Myocyte (in vitro differentiated cells): Measurements from ENCODE around the gene TMEM132E. TPM values are rescaled to one million over a fixed set of nuclear protein-coding genes. Genes with fewer than 3 reads are reported as not detected.

Experiments used
- DNase-seq: peaks from one replicate; pipeline ENCODE4 v3.0.0-alpha.2; 2012; ENCODE audit warnings: low read depth
- total RNA-seq: library from RNA; depleted of rRNA; stranded (reverse); fragments of >200 nt; gene quantifications from 2 replicates; pipeline ENCODE4 v1.2.3, GENCODE V29; 2014

The TMEM132E gene
- total RNA-seq, 1 donor from 2014 or later: not detected

DNA sequence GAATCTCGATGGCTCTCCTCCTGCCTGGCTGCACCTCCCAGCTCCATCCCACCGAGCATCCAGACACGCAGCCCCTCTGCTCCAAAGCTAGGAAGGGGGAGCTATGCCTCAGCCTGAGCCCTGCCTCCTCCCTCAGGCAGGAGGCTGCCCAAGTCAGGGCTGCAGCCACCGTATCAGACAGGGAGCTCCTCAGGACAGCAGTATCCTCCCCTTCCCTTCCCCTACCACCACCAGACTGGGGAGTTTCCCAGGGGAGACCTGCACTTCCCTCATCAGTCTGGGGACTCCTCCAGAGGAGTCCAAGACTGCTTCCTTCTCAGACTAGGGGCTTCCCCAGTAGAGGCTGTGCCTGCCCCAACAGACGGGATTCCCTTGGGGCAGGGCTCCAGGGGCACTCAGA lies 17.5 kb downstream of the TMEM132E start:
- no peak for DNase-seq

DNA sequence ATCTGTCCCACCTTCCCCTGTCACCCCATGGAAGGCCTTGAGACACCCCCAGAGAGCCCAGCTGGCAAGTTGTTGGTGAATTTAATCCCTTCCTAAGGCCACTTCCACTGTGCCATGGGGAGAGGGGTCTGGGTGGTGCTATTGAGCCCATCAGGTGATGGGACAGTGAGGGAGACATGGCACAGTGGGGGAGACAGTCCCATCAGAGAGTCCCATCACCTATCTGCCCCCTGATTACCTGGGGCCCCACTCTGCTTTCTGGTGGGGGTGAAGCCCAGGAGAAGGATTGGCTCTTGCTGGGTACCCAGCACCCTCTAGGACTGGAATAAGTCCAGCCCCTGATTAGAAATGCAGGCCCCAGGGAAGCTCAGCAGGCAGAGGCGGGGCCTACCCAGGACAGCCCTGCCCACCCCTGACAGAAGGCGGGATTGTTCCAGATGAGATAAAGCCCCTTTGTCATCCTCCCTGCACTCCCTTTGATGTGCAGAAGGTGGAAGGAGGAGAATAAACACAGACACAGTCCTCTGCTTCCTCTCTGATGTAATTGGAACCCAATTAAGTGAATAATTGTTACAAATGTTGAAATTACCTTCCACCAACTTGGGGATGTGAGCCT lies 18.9 kb downstream of the TMEM132E start:
- DNase-seq: no peak

DNA sequence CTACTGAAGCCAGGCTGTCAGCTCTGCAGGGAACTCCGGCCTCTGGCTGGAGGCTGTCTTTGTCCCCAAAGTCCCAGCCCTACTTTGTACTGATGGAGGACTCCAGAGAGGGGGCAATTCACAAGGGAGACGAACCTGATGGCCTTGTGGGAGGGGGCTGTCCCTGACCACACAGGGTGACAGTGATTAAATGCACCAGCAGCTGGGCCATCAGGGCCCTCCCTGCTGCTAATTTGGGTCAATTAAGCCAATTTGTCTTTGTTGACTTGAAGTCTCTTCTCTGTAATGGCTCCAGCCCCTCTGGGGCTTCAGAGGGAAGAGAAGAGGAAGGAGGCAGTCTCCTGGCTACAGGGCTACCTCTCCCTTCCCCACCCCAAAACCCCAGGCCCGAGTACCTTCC lies 22.0 kb downstream of the TMEM132E start:
- no peak for DNase-seq

DNA sequence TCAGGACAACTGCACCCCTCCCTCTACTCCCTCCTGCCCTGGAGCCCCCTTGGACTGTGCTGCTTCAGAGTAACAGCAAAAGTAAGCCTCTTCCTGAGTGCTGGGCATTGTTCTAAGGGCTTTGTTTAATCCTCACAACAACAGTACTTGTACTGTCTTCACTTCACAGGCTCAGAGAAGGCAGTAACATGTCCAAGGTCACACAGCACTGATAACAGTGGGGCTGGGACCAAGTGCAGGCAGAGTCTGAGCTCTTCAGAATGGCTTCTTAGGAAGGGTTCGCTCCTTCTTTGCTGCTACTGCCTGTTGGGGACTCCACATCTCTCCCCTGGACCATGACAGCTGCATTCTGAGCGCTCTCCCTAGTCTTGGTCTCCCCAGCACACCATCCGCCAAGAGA lies 24.6 kb downstream of the TMEM132E start:
- no peak for DNase-seq

DNA sequence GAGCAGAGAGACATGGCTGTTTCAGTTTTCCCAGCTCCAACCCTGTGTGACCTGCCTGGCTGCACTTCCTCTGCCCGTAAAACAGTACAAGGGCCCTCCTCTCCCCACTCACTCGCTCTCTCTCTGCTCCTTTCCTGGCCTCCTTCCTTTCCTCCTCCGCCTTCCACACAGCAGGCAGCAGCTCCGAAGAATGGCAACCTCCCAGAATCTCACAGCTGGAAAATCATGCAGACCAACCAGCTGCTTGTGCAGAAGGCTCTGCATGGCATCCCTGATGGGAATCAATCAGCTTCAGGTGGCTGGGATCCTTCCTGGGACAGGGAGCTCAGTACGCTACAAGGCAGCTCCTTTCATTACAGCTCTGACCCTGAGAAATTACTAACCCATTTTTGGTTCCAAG lies 27.4 kb downstream of the TMEM132E start:
- no peak for DNase-seq

DNA sequence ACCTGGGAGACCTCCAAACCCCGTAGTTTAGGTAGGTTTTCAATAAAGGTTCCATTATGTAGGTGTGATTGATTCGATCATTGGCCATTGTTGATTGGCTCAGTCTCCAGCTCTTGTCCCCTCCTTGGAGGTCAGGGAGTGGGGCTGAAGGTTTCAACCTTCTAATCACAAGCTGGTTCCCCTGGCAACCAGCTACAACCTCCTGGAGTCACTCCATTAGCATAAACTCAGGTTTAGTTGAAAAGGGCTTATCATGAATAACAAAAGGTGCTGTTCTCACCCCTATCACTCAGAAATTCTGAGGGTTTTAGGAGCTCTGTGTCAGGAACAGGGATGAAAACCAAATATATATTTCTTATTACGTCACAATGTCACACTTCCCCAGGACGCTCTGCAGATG lies 28.5 kb downstream of the TMEM132E start:
- DNase-seq: no peak

DNA sequence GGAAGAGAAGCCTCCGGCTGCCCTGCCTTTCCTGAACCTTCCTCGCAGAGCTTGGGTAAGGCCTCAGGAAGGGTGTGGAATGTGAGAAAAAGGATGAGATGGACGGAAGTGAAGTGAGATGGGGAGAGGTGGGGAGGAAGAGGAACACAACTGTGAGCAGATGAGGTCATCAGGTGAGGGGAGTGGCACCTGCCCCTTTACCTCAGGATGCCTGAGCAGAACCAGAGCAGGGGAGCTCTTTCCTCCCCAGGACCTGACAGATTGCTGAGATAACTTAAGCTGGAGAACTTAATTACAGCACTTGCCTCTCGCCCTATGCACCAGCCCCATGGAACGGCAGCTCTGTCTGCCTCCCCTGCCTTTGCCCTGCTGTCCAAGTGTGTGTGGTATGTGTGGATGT lies 29.8 kb downstream of the TMEM132E start:
- no peak for DNase-seq

DNA sequence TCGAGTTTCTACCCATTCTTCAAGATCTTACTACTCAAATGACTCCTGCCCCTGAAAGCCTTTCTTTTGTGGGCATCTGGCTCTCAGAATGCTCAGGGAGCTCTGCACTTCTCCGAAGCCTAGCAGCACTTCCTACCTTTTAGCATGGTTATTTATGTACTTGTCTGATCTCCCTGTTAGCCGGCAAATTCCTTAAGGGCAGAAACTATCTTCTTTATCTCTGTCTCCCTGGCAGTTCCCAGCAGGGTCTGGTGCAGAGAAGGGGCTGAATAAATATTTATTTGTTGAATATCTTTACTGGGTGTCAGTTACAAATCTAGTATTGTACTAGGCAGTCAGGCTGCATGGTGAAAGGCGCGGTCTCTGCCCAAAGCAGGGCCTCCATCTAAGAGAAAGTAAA lies 30.7 kb downstream of the TMEM132E start:
- no peak for DNase-seq

DNA sequence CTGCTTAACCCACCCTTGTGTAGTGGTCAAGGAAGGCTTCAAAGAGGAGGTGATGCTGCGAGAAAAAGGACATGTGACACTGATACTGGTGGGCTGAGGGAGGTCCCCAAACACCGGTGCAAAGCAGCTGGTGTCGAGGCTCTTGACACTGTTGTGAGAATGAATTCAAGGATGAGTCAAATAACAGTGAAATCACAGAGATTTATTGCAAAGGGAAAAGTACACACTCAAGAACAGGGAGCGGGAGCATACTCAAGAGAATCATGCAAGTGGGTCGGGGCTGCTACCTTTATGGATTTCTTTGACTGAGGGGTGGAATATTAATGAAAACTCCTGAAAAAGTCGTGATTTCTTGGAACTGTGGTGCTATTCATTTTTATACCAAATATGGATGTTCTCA lies 31.1 kb downstream of the TMEM132E start:
- DNase-seq: no peak

DNA sequence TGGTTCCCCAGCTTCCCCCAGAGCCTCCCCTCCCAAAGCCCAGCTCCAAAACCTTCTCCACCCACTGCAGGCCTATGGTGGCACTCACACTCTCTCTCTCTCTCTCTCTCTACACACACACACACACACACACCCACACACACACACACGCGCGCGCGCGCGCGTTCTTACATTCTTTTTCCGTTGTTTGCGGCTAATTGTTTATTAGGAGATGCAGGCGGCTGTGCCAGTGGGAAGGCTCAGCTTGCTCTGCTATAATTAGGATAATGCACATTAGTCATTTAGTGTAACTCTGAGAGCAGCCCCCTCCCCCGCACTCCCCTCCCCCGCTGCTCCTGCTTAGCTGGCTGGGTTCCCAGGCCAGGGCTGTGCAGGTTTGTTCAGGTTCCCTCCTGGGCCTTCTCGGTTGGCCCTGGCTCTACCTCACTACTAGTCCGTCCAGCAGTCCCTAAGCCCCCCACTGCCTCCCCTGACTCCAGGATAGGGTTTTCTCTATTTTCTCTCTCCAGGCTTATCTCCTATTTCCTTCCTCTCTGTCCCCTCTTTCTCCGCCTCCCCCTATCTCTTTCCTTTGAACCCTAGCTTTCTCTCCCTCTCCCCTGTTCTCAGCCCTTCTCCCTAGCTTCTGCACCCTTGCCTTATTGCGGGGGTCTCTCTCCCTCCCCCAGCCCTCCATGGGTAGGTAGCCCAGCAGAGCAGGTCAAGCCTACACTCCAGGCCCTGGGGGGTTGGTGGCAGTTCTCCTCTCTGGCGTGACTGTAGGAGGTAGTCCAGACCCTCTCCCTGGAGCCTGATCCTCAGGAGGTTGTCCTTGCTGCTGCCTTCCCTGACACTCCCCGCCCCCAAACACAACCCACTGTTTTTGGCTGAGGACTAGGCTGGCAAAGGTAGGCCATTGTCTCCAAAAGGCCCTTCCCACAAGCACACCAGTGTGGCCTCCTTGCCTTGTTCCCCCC lies 34.0 kb downstream of the TMEM132E start:
- DNase-seq: no peak

DNA sequence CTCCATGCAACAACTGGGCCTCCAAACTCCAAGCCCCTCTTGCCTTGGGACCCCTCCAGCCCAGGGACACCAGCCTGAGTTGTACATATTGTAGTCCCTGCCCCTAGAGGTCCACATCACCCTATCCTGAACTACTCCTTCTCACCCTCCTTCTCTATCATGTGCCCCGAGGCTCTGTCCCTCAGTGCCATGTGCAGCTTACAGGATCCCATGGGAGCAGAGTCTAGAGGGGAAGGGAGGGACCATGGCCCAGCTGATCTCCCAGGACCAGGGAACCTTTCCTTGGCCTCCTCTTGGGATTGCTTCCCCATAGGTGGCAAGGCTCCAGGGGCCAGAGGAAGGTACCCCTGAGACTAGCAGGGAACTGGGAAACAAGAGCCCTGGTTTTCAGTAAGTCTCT lies 35.3 kb downstream of the TMEM132E start:
- no peak for DNase-seq

DNA sequence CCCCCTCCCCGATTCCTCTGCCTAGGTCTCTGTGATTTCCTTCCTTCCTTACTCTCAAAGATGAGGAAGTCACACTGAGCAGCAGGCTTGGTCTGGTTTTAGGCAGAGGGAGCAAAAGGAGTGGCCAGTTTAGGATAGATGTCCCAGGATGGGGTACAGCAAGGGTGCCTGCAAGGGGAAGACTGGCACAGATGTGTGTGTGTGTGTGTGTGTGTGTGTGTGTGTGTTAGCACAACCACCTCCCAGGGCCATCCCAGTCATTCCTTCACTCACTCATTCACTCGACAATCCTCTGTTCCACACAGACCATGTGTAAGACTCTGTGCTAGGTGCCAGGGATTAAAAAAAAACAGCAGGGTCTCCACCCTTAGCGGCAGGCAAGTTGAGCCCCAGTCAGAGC lies 35.9 kb downstream of the TMEM132E start:
- no peak for DNase-seq

DNA sequence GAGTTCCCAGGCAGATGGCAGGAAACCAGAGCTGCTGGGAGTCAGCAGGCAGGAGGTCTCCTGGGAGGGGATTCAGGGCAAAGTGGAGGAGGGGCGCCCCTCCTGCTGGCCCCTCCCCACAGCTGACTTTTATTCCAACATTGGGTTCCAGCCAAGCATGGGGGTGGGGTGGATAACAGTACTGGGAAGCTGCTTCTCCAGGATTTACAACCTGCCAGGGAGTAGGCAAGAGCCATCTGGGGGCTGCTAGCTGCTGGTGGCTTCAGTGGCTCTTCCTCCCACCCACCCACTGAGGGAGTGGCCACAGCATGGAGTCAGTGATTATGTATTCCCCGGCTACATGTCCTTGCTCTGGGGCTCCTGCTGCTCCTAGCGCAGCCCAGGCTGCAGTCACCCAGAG lies 36.8 kb downstream of the TMEM132E start:
- no peak for DNase-seq

DNA sequence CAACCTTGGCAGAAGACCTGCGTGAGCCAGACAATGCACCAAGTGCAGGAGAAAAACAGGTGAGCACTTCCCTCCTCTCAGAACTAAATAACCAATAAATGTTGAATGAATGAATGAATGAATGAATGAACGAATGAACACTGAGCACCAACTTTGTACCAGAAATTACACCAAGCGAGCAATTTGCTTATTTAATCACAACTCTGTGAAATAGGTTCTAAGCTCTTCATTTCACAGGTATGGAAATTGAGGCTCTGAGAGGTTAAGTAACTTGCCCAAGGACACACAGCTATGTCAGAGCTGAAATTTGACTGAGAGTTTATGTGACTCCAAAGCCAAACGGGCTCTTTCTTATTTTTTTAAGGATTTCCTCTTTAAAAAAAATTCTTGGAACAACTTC lies 38.0 kb downstream of the TMEM132E start:
- DNase-seq: no peak

DNA sequence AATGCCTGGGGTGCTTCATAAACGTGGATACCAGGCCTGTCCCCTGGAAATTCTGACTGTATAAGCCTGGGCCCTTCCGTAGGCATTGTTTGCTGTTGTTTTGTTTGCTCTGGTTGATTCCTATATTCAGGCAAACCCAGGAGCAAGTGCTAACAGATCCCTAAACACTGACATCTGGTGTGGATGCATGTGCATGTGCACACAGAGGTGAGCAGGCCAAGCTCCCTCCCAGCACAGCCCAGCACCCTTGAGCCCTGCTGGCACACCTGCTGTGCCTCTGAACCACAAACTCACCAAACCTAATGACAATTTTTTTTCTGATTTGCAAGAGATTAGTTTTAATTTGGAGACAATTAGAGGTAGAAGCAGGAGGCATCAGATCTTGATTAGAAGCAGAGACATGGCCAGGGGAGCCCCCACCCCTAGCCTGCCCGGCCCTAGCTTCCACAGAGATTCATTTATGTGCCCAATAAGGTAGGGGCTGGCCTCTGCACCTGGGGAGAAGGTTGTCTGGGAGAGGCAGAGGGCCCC lies 40.4 kb downstream of the TMEM132E start:
- no peak for DNase-seq

DNA sequence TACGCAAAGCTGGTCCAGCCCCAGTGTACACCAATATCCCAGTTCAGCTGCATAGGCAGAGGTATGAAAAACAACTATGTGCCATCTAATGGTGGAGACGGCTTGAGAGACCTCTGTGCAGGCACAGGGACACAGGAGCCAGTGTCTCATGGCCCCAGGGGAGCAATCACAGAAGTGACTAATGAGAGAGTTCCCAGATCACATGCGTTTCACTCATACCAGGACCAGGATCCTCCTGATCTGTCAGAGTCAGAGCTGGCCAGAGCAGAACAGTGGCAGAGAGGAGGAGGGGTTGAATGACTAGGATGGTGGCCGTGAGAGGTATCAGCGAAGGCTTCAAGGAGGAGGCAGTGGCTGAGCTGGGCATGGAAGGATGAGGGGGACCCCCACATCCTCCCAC lies 41.1 kb downstream of the TMEM132E start:
- no peak for DNase-seq

DNA sequence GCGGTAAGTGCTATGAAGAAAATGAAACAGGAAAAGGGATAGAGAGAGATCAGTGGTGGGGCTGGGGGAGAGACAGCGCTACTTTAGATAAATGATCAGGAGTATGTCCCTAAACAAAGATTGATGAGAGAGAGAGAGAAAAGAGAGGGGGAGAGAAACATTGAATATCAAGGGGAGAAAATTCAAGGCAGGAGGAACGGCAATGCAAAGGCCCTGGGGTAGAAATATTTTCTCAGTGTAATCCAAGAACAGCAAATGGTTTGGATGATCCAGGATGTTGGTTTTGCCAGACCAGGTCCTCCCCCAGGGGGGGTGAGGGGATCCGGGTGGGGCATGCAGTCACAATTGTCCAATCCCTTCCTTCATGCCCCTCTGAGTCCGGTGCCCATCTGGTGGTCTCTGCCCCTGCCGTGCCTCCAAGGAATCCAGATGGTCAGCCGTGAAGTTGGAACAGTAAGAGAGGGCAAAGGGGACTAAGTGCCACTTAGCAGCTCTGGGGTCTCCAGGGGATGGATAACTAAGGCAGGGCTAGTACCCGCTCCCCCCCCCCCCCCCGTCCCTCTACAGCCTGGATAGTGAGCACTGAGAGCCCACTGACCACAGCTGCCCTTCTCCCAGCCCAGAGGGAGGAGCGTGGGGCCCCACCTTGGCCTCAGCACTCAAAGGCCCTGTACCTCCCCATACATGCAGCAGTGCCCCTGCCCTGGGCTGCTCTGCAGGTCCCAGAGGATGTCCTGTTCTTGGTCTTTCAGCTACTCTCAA lies 43.7 kb downstream of the TMEM132E start:
- no peak for DNase-seq

DNA sequence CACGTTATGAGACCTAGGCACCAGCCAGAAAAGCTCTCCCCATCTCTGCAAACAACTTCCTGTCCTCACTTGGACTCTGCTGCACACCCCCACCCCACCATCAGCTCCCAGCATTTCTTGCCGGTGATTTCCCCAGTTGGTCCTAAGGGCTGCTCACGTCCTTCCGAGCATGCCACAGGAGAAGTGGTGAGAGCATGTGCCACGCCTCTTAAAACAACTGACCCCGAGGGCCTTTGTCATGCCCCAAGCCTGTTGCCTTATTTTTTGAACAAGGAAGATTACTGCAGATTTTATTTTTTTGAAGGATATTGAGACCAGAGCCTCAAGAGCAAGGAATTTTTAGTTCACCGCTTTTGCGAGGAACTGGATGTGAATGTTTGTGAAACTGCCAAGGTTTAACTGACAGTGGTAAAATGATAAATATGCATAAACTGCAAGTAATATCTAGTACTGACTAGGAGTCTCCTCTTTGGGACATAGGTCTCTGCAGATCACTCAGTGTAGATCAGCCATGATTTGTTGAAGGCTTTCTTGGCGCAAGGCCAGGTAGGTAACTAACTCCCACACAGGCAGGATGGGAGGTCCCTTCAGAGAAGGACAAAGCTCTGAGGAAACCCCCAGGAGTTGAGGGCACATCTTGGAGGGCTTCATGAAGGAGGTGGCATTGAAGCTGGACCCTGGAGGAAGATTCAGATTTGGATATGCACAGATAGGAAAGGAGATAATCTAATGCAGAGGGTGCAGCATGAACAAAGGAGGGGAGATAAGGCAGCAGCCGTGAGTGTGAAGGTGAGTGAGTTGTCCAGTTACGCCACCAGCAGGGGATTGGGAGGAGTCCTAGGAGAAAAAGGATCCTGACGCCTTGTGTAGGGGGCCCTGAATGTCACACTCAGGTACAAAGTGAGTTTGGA lies 44.7 kb downstream of the TMEM132E start:
- no peak for DNase-seq

DNA sequence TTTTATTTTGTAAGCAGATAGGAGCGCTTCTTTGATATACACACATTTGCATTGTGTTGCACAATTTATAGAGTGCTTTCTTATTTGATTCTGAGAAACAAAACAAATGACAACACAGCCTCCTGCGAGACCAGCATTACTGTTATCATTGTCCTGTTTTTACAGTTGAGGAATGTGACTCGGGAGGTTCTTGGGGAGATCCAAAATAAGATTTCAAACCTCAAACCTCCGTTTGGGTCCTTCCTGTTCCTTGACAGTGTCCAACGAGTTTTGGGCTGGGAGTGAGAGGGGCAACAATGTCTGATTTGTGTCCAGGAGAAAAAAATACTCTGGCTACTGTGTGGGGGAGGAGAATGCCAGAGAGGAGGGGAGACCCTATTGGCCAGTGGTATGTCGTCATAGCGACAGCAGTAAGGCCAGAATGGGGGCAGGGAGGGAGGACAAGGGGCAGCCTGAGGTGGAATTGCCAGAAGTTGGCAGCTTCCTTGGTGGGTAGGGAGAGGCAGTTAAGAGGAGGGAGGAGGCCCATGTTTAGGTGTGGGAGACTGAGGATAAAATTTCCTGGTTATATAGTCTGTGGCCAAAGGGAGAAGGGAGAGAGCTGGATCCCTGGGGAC lies 45.5 kb downstream of the TMEM132E start:
- no peak for DNase-seq

DNA sequence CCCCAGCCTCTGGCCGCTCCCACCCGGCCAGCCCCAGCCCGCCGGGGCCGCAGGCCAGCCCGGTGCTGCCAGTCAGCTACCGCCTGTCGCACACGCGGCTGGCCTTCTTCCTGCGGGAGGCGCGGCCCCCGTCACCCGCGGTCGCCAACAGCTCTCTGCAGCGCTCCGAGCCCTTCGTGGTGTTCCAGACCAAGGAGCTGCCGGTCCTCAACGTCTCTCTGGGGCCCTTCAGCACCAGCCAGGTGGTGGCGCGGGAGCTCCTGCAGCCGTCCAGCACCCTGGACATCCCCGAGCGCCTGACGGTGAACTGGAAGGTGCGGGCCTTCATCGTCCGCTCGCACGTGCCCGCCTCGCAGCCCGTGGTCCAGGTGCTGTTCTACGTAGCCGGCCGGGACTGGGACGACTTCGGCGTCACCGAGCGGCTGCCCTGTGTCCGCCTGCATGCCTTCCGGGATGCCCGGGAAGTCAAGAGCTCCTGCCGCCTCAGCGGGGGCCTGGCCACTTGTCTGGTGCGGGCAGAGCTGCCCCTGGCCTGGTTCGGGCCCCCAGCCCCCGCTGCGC lies 46.8 kb downstream of the TMEM132E start:
- DNase-seq: no peak
